WTC11 (cell line): Measurements from ENCODE around the gene C20orf141. TPM values are rescaled to one million over a fixed set of nuclear protein-coding genes. Genes with fewer than 3 reads are reported as not detected.

Experiments
- ESRRA ChIP-seq: sonication (generic); formaldehyde crosslinking; IDR thresholded peaks from 2 replicates; pipeline ENCODE4 v1.8.1; 2022; ENCODE audit warnings: mild to moderate bottlenecking, missing genetic modification reagents, borderline replicate concordance
- FOXK1 ChIP-seq: sonication (generic); formaldehyde crosslinking; IDR thresholded peaks from 2 replicates; pipeline ENCODE4 v1.8.0; 2022; ENCODE audit warnings: mild to moderate bottlenecking, moderate library complexity, missing genetic modification reagents
- FOXP4 ChIP-seq: sonication (generic); formaldehyde crosslinking; IDR thresholded peaks from 2 replicates; pipeline ENCODE4 v1.8.0; 2022; ENCODE audit warnings: mild to moderate bottlenecking, missing genetic modification reagents
- GABPB1 ChIP-seq: sonication (generic); formaldehyde crosslinking; IDR thresholded peaks from 2 replicates; pipeline ENCODE4 v1.8.1; 2023; ENCODE audit warnings: mild to moderate bottlenecking, missing genetic modification reagents
- GTF2I ChIP-seq: fragments of 250-450 bp; sonication (Bioruptor Pico); conservative IDR thresholded peaks from 2 replicates; pipeline ENCODE4 v1.4.0; 2021; ENCODE audit warnings: mild to moderate bottlenecking
- KAT7 ChIP-seq: sonication (generic); formaldehyde crosslinking; IDR thresholded peaks from 2 replicates; pipeline ENCODE4 v1.8.1; 2023; ENCODE audit warnings: missing genetic modification reagents, mild to moderate bottlenecking, borderline replicate concordance
- MLX ChIP-seq: sonication (generic); formaldehyde crosslinking; IDR thresholded peaks from 2 replicates; pipeline ENCODE4 v1.8.1; 2023; ENCODE audit warnings: mild to moderate bottlenecking, missing genetic modification reagents, moderate library complexity
- NR3C1 ChIP-seq: sonication (generic); formaldehyde crosslinking; conservative IDR thresholded peaks from 2 replicates; pipeline ENCODE4 v1.8.1; 2023; ENCODE audit warnings: low read depth, mild to moderate bottlenecking, missing genetic modification reagents
- PREB ChIP-seq: sonication (generic); formaldehyde crosslinking; IDR thresholded peaks from 2 replicates; pipeline ENCODE4 v1.8.1; 2022; ENCODE audit warnings: mild to moderate bottlenecking, missing genetic modification reagents, moderate library complexity, borderline replicate concordance
- RELA ChIP-seq: sonication (generic); formaldehyde crosslinking; IDR thresholded peaks from 2 replicates; pipeline ENCODE4 v1.8.1; 2022; ENCODE audit warnings: missing genetic modification reagents, mild to moderate bottlenecking, borderline replicate concordance
- SMAD3 ChIP-seq: sonication (generic); formaldehyde crosslinking; IDR thresholded peaks from 2 replicates; pipeline ENCODE4 v1.8.0; 2022; ENCODE audit warnings: missing genetic modification reagents, mild to moderate bottlenecking, borderline replicate concordance
- SOX15 ChIP-seq: fragments of 250-450 bp; sonication (Bioruptor Pico); IDR thresholded peaks from 2 replicates; pipeline ENCODE4 v1.9.0; 2021; ENCODE audit warnings: mild to moderate bottlenecking
- TEAD1 ChIP-seq: sonication (generic); formaldehyde crosslinking; IDR thresholded peaks from 2 replicates; pipeline ENCODE4 v1.8.0; 2022; ENCODE audit warnings: mild to moderate bottlenecking, missing genetic modification reagents
- TEAD4 ChIP-seq: sonication (generic); formaldehyde crosslinking; IDR thresholded peaks from 2 replicates; pipeline ENCODE4 v1.8.0; 2022; ENCODE audit warnings: mild to moderate bottlenecking, missing genetic modification reagents
- USF1 ChIP-seq: sonication (generic); formaldehyde crosslinking; IDR thresholded peaks from 2 replicates; pipeline ENCODE4 v1.8.0; 2022; ENCODE audit warnings: mild to moderate bottlenecking, missing genetic modification reagents
- ZBTB21 ChIP-seq: sonication (generic); formaldehyde crosslinking; IDR thresholded peaks from 2 replicates; pipeline ENCODE4 v1.8.1; 2023; ENCODE audit warnings: mild to moderate bottlenecking, missing genetic modification reagents, borderline replicate concordance
- ZBTB43 ChIP-seq: sonication (generic); formaldehyde crosslinking; IDR thresholded peaks from 2 replicates; pipeline ENCODE4 v1.8.1; 2023; ENCODE audit warnings: mild to moderate bottlenecking, missing genetic modification reagents
- ZNF138 ChIP-seq: sonication (generic); formaldehyde crosslinking; conservative IDR thresholded peaks from 2 replicates; pipeline ENCODE4 v1.8.1; 2022; ENCODE audit warnings: mild to moderate bottlenecking, moderate library complexity, missing genetic modification reagents
- ZNF219 ChIP-seq: sonication (generic); formaldehyde crosslinking; IDR thresholded peaks from 2 replicates; pipeline ENCODE4 v1.8.0; 2023; ENCODE audit warnings: missing genetic modification reagents, mild to moderate bottlenecking, borderline replicate concordance
- ZNF232 ChIP-seq: sonication (generic); formaldehyde crosslinking; IDR thresholded peaks from 2 replicates; pipeline ENCODE4 v1.8.0; 2022; ENCODE audit warnings: mild to moderate bottlenecking, missing genetic modification reagents
- ZNF512 ChIP-seq: sonication (generic); formaldehyde crosslinking; IDR thresholded peaks from 2 replicates; pipeline ENCODE4 v1.8.1; 2022; ENCODE audit warnings: missing genetic modification reagents, borderline replicate concordance
- ZSCAN18 ChIP-seq: fragments of 250-450 bp; sonication (Bioruptor Pico); IDR thresholded peaks from 2 replicates; pipeline ENCODE4 v2.1.2; 2022; ENCODE audit warnings: mild to moderate bottlenecking, moderate library complexity
- total RNA-seq: library from RNA; stranded (reverse); gene quantifications from 3 replicates; pipeline ENCODE4 v1.2.3, GENCODE V29; 2021
- TF ChIP-seq, protein P1 (sequence below): sonication (generic); formaldehyde crosslinking; IDR thresholded peaks from 2 replicates; pipeline ENCODE4 v1.8.0; 2023; ENCODE audit warnings: mild to moderate bottlenecking, missing genetic modification reagents

C20orf141 gene
- total RNA-seq, 1 experiment from 2014 or later = not detected

GRCh38 chr20:2840138-2840966 lies 25.6 kb downstream of the C20orf141 start, which contains the start of the genes PCED1A and VPS16 (continued):
- TF ChIP-seq ZSCAN18 (CRISPR knock-in tag) (no peak), TEAD1 (CRISPR knock-in tag) (peak; percentile 91), ZNF232 (CRISPR knock-in tag) (no peak), GABPB1 (CRISPR knock-in tag) (peak; percentile 86), GTF2I (no peak), ZNF512 (CRISPR knock-in tag) (no peak), RELA (CRISPR knock-in tag) (peak; percentile 86; the same call in 1 of the 2 replicates), USF1 (CRISPR knock-in tag) (peak; percentile 99), ESRRA (peak; percentile 71), ZNF138 (peak; percentile 71), PREB (peak; percentile 58; the same call in 1 of the 2 replicates), MLX (CRISPR knock-in tag) (no peak), FOXK1 (CRISPR knock-in tag) (peak; percentile 27; the same call in 1 of the 2 replicates), KAT7 (no peak; the same call in 1 of the 2 replicates), ZBTB21 (CRISPR knock-in tag) (peak; percentile 48; the same call in 1 of the 2 replicates), NR3C1 (peak; percentile 77; the same call in 1 of the 2 replicates), ZBTB43 (CRISPR knock-in tag) (peak; percentile 90; the same call in 1 of the 2 replicates), TEAD4 (CRISPR knock-in tag) (no peak), SMAD3 (CRISPR knock-in tag) (no peak; the same call in 1 of the 2 replicates), SOX15 (CRISPR knock-in tag) (no peak), FOXP4 (CRISPR knock-in tag) (peak; percentile 74; the same call in 1 of the 2 replicates), ZNF219 (CRISPR knock-in tag) (no peak; the same call in 1 of the 2 replicates)
- TF ChIP-seq, protein P1, sequence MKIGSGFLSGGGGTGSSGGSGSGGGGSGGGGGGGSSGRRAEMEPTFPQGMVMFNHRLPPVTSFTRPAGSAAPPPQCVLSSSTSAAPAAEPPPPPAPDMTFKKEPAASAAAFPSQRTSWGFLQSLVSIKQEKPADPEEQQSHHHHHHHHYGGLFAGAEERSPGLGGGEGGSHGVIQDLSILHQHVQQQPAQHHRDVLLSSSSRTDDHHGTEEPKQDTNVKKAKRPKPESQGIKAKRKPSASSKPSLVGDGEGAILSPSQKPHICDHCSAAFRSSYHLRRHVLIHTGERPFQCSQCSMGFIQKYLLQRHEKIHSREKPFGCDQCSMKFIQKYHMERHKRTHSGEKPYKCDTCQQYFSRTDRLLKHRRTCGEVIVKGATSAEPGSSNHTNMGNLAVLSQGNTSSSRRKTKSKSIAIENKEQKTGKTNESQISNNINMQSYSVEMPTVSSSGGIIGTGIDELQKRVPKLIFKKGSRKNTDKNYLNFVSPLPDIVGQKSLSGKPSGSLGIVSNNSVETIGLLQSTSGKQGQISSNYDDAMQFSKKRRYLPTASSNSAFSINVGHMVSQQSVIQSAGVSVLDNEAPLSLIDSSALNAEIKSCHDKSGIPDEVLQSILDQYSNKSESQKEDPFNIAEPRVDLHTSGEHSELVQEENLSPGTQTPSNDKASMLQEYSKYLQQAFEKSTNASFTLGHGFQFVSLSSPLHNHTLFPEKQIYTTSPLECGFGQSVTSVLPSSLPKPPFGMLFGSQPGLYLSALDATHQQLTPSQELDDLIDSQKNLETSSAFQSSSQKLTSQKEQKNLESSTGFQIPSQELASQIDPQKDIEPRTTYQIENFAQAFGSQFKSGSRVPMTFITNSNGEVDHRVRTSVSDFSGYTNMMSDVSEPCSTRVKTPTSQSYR (CRISPR knock-in tag) = no peak
